HG03439 (cell line): ENCODE data around the gene SLC66A2.
"Not testable (repeated sequence)": the region's sequence is repeated elsewhere in the genome, so short reads cannot be mapped to it uniquely, and the experiment has no call there.

ENCODE experiments used
- ATAC-seq: cut with Tn5 transposase; IDR thresholded peaks from one replicate; pipeline ENCODE4 v1.9.1; 2021; ENCODE audit warnings: mild to moderate bottlenecking, moderate library complexity; ENCODE audit not compliant: unreplicated experiment

The SLC66A2 gene

DNA sequence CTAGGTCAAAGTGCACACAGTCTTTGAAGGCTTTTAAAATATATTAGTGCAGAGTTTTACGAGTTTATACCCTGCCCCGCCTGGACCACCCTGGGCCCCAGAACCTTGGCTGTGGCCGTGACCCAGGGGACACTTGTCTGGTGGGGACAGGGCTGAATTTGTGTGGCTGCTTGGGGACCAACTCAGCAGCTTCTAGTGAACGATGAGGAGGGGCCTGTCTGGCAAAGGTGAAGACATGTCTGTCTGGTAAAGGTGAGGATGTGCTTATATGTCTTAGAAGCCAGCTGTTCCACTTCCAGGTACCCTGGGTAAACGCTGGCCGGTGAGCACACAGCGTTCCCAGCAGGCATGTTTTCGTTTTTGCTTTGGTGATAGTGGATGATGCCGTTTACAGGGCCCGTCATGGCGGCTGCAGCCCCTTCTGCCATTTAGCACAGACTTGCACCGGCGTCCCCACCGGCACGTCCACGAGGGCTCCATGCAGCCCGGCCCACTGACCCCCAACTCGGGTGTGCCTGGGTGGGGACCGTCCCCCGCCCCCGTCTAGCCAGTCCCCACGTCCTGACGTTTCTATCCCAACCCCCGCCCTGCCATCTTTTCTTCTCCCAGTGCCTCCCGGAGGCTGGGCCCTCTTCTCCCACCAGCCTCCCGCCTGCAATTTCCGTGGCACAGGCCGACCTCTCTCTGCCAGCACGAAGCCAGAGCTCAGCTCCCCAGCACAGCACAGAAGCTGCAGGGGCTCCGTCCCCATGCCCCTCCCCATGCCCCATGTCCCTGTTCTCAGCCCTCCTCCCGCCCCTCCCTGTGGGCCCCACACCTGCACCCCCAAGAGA, 67.8 kb downstream of the SLC66A2 start:
- ATAC-seq: no peak

DNA sequence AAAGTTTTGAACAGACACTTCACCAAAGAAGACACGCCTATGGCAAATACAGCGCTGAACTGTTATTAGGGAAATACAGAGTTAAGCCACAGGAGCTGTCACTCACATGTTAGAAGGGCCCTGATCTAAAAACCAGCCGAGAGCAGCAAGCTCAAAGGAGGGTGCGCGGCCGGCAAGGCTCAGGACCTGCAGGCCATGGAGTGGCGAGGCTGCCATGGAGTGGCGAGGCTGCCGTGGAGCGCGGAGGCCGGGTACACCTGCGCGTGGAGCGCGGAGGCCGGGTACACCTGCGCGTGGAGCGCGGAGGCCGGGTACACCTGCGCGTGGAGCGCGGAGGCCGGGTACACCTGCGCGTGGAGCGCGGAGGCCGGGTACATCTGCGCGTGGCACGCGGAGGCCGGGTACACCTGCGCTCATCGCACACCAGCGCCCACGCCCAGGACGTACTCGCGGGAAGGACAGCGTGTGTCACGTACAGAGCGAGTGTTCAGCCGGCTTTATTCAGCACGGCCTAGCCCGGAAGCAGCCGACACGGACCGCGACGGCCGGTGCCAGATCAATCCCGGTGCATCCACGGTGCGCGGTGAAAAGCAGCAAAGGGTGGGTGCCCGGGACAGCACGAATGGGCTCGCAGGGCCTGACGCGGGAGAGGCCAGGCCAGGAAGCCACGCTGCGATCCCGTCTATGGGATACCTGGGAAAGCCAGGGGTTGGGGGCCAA, 68.8 kb downstream of the SLC66A2 start:
- no peak for ATAC-seq

DNA sequence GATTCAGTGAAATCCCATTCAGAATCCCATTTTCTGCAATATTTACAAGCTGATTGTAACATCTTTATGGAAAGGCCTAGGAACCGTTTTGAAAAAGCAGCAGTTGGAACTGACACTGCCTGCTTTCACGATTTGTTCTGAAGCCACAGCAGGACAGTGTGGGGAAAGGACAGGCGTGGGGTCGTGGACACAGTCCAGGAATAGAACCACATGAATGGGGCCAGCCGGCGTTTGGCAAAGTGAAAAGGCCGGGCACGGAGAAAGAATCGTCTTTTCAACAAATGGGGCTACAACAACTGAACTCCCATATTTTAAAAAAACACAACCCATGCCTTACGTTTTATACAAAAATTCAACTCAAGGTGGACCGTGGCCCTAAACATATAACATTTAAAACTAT, 69.8 kb downstream of the SLC66A2 start:
- ATAC-seq: no peak

DNA sequence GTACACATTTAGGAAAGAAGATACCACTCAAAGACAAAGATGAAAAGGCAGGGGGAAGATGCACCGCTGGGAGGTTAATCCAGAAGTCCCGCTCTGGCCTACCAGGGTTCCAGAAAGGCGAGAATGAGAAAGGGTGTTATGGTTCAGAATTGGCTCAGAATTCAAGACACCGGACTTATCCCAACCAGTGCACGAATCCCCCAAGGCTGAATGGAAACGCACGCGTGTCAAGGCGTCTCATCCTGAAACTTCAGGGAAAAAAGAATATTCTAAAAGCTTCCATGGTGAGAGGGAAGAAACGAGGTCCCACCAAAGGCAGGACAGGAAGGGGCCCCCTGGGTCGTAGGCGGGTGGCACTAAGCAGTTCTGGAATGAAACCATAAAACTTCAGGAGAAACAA, 71.9 kb downstream of the SLC66A2 start:
- ATAC-seq: no peak

DNA sequence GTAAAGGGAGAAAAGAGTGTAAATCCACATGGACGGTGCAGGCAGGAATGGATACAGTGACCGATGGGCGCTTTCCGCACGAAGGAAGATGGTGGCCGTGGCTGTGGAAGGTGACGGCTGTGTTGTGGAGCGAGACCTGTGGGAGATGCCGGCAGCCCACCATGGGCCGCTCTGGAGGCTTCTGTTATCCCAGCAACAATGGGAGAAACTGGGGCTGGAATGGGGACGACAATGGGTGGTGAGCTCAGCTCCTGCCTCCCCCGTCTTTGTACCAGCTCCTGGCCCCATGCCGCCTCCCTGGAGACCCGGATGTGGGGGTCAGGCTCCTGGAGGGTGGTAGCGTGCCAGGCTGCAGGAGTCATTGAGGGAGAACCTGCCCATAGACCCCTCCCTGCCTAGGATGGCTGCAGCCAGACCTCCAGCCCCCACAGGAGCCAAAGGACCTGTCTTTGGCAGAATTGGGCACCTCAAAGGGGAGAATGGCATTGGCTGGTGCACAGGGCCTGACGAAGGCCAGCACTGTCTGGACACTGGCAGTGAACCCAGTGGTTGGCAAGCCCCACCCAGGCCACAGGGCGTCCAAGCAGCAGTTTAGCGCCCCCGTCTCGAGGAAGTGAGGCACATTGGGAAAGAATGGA, 72.6 kb downstream of the SLC66A2 start:
- ATAC-seq: no peak

DNA sequence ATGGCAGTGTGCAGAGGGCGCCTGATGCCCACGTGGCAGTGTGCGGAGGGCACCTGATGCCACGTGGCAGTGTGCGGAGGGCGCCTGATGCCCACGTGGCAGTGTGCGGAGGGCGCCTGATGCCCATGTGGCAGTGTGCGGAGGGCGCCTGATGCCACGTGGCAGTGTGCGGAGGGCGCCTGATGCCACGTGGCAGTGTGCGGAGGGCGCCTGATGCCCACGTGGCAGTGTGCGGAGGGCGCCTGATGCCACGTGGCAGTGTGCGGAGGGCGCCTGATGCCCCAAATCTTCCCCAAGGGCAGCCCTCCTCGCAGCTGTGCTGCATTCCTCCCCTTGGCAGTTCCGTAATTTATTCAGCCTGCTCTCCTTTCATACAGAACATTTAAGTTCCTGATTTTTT, 73.2 kb downstream of the SLC66A2 start:
- not testable (repeated sequence) for ATAC-seq

DNA sequence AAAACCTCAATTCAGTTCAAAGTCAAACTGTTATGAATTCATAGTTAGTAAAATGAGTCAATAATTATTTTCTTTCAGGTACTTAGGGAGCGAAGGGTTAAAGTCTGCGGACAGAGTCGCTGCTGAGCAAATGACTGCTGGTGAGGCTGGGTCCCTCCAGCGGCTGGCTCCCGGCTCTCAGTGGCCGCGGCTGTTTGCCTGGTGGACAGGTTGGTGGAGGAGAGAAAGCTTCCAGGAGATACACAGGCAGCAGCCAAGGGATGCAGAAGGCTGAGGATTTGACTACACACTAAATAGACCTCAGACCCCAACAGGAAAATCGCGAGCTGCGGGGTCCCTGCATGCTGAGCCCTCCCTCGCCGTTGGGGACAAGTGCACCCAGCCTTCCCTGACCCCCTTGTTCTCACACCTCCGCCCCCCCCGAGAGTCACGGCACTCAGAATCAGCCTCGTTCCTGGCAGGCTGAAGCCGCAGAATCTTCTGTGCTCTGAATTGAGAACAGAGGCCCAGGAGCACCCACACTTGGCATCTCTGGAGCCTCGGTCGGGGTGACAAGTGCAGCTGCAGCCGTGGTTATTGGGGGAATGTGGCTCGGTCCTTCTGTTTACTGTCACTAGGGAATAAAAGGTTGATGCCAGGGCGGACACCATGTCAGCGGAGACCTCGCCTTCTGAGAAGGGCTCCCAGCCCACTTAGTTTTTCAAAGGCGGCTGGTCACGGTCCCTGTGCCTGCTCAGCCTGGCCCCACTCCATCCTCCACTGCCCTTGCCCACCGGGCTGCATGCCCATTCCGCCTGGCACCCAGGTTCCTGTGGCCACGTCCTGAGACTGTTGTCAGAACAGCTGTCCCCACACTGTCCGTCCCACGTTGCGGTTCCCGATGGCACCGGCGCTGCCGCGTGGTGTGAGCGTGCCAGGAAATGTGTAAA, 74.0 kb downstream of the SLC66A2 start:
- ATAC-seq: no peak

DNA sequence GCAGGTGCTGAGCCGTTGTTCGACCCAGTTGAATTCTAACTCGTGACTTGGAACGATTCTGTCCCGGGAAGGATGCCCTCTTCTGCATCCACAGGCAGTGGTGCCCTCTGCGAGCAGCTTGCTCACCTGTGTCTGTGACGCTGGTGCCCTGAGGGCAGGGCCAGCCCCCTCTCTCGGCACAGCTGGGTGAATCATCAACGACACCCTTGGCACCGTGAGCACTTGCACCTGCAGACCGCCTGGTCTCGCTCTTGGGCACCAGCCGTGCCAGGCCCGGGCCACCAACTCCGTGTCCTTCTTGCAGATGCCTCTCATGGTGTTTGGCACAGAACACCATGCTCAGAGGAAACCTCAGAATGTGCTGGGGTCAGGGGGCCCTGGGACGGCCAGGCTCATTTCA, 75.0 kb downstream of the SLC66A2 start:
- no peak for ATAC-seq

DNA sequence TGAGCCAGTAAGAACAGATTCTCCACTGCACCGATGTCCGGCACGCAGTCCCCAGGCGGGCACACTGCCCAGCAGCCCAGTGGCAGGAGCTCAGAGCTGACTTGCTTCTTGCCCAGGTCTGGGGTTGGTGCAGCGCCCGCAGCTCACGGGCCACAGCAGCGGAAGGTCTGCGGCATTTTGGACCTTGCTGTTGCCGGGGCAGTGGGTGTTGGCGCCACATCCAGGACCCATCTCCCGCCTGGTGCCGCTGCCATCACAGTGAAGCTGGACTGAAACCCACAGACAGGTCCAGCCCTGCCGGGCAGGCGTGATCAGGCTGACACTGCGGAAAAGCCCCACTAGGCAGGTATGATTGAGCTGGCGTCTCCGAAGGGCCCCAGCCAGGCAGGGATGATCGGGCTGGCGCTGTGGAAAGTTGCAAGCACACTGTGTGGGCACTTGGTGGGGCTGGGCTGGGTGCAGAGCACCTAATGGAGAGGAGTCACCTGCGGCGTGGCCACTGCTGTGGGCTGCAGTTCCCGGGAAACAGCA, 75.5 kb downstream of the SLC66A2 start:
- ATAC-seq: no peak

DNA sequence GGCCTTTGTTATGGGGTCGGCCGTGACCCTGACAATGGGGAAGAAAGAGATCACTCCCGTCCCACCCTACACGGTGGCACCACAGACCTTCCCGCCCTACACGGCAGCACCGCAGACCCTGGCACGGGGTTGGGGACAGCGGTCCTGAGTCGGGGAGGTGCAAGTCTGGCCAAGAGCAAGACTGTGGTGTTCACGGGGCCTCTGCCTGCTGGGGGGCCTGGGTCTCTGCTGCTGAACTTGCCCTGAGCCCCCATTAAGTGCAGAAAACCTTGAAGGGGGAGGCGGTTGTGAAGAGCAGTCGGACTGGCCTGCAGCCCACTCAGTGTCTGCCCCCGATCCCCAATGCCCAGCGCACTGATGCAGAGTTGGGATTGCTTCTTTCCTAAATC, 75.9 kb downstream of the SLC66A2 start:
- no peak for ATAC-seq

DNA sequence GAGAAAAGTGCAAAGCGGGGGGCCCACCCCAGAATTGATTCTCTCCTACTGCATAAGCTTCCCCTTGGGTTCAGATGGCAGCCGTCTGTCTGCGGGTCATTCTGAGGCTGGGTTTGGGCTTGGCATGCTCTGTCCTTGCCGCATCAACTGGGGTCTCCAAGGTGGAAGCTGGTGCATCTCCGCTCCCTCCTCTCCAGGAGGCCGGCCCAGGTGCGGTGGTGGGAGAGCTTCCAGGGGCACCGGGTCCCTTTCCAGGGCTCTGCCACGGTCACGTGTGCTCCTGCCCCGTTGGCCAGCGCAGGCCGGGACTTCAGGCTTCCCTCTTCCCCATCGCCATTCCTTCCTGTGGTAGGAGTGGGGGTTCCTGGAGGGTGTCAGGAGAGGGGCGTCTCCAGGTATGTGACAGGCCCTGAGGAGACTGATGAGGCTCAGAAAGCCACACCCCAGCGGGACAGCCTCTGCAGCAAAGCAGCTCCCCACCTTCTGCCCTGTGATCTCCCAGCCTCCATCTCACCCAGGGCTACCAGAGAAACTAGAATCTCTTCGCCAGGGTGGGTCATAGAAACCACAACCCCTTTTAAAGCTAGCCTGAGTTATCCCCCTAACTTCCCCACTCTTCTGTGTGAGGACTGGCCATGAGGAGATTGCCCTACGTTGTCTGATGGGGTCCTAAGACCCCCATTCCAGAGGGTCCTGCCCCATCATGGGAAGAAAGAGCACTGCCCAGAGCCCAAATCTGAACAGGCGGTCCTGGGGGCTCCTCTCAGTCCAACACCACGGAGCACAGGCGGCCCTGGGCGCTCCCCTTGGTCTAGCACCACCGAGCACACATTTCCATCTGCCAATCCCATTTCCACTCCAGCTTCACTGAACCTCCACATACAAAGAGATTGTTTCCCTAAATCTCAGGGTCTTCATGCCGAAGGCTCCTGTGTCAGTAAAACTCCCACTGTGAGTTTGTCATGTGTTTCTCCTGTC, 76.6 kb downstream of the SLC66A2 start:
- no peak for ATAC-seq

DNA sequence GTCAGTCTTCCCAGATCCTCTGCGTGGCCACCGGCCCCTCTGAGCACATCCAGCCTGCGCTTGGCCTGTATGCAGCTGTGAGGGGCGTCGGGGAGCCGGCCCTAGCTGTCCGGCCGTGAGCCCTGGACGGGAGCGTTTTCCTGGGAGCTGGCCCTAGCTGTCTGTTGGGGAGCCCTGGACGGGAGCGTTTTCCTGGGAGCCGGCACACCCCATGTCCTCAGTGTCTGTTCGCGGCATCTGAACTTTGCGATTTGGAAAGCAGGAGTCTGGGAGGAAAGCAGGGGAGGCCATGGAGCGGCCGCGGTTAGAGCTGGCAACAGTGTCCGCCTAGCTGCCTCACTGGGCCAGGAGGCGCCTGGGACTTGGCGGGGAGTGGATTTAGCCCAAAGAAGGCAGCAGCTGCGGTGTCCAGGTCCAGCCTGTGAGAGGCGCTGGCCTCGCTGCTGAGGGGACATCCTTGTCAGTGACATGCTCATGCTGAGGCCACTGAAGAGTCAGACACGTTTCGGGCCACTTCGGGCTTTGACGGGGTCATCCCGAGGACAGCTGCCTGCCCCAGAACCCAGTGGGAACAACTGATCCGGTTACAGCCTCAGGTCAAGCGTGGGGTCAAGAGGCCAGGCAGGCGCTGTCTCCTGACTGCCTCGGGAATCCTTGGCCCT, 77.9 kb downstream of the SLC66A2 start:
- ATAC-seq: no peak

DNA sequence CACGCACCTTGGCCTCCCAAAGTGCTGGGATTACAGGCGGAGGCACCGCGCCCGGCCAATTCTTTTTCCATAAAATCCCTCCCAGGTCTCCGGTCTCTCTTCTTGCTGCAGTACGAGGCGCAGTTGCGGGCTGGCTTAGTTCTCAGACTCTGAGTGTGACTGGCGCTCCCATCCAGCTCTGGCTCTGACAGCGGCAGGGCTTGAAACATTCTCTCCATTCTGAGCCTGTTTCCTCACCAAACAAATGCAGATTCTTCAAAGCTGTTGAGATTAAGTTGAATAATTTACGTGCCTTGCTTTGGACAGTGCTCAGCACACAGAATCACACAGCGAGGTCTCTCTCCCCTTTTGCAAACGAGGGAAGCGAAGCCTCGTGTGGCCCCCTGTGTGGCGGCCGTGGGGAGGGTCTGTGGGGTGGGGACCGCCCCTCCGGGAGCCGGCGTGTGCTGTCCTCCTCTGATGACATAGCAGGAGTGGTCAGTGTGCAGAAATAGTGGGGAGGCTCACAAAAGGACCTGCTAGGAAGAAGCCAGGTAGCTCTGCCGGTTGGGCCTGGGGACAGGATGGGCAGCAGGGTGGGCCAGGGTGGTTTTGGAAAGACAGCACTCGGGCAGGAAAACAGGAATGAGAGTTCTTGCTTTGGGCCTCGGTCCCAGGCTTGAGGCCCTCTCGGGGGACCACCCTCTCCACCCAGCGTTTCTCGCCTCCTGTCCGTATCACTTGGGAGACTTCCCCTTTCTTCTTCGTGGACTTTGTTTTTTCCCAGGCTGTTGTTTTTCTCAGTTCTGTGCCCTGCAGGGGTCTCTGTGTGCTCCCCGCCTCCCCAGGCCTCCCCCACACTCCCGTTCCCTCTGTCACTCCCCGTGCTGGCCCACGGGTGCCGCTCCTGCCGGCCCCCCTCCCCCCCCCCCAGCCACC, 78.7 kb downstream of the SLC66A2 start:
- no peak for ATAC-seq

DNA sequence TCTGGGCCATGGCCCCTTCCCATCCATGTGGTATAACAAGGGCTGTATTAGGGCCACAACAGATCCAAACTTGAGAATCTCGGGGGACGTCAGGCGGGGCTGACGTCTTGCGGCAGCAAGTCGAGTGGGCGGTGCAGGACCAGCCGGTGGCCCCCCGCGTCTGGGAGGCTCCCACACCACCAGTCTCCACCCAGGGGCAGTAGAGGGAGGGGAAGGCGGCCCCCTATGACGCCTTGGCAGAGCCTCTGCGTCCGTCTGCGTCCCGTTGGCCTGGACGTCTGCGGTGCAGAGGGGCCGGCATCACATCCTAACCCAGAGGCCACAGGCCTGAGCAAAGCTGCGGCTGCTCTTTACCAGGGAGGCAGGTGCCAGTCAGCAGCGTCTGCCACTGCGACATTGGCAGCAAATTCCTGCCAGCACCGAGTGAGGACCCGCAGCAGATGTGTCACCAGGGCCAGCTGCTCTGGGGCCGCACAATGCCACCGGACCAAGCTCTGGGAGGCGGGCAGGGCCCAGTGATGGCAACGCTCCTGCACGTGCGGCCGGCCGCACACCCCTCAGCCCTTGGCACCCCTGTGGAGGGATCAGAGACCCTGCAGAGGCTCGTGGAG, 79.9 kb downstream of the SLC66A2 start:
- no peak for ATAC-seq

DNA sequence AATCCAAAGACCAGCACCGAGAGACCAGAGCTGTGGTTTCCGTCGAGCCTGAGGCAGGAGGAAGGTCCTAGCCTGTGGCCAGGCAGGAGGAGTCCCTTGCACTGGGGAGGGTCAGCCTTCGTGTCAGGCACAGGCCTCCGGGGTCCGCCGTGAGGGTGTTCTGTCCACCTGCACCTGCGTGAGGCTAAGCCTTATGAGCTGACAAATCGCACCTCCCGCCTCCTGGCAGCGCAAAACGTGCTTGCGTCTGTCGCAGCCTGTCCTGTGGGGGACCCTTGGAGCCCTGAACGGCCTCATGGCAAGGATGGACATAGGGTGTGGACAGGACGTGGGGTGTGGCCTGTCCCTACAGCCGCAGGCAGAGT, 80.4 kb downstream of the SLC66A2 start:
- ATAC-seq: no peak

DNA sequence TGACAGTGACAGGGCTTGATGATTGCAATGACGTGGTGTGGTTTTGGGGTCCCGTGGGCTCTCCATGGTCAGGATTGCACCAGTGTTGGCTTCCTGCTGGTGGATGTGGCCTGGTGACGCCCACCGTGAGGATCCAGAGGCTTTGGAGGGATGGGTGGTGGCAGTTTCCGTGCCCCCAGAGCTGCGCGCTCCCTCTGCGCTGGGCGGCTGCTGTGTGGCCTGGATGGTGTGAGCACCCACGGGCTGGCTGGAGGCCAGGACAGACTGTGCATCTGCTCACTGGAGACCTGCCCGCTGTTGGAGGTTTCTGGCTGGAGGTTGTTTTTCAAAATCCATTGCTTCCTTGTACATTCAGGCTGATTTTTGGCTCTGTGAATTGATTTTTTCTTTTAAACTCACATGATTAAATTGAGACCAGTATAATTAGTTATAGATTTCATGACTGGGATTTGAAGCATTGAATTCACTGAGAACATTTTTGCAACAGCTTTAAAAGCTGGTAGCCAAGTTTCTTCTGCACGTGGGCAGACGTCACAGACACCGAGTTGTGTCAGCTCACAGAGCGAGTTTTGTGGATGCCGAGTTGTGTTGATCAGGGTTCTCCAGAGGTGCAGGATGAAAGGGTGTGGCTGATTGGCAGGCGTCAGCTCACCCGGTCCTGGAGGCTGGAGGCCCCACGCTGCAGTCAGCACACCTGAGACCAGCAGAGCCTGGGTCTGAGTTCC, 81.0 kb downstream of the SLC66A2 start:
- ATAC-seq: no peak
